ENCODE results near the gene CDON. TPM values are rescaled to one million over a fixed set of nuclear protein-coding genes. Genes with fewer than 3 reads are reported as not detected.

The CDON gene
- total RNA-seq, 2 experiments from 2014 or later, result 1.8 to 3.2 TPM

GRCh38 chr11:126080161-126080941 is 17.7 kb upstream of the CDON start:
- Mint-ChIP-seq H3K36me3 (ENCODE audit: low read depth) (no peaks in the 10 kb centered on the region), H3K9me3 (ENCODE audit: low read depth) (no peaks in the 10 kb centered on the region)
- CTCF ChIA-PET, result no interaction called here

GRCh38 chr11:126079621-126080124 is 17.0 kb upstream of the CDON start:
- intact Hi-C loops (cut with DNase I, micrococcal nuclease), result no loop called here
- CTCF ChIA-PET, result no interaction called here
- H3K36me3 Mint-ChIP-seq (ENCODE audit: low read depth), result no peaks in the 10 kb centered on the region
- DNase-seq, result no peak
- peaks cover 18% of the 10 kb centered on the region for H3K4me1 Mint-ChIP-seq
- no peaks in the 10 kb centered on the region for H3K9me3 Mint-ChIP-seq (ENCODE audit: low read depth)
- no peaks in the 10 kb centered on the region for H3K27me3 Mint-ChIP-seq
- ATAC-seq, result no peak
- H3K4me3 Mint-ChIP-seq, result no peak overlapping the region
- no peak overlapping the region for H3K27ac Mint-ChIP-seq
- POLR2A ChIA-PET, result no interaction called here

More at GRCh38 chr11:126080161-126080941, 17.7 kb upstream of the CDON start:
- no peak for ATAC-seq
- POLR2A ChIA-PET, result no interaction called here
- no peak for DNase-seq
- no peaks in the 10 kb centered on the region for H3K27me3 Mint-ChIP-seq
- intact Hi-C loops (cut with DNase I, micrococcal nuclease), result no loop called here
- no peak overlapping the region for H3K27ac Mint-ChIP-seq
- peaks cover 24% of the 10 kb centered on the region for H3K4me1 Mint-ChIP-seq
- no peak overlapping the region for H3K4me3 Mint-ChIP-seq

- Mint-ChIP-seq H3K4me3 (no peak overlapping the region), H3K27me3 (no peaks in the 10 kb centered on the region), H3K36me3 (ENCODE audit: low read depth) (no peaks in the 10 kb centered on the region), H3K27ac (no peak overlapping the region), H3K9me3 (ENCODE audit: low read depth) (no peaks in the 10 kb centered on the region), H3K4me1 (no peaks in the 10 kb centered on the region)
- ChIA-PET CTCF (interaction anchor here (0.6 kb wide), 1 partner anchor 8 kb away, joined by 4 read pairs; no protein-coding TSS in a partner anchor), POLR2A (no interaction called here)
- no peak for ATAC-seq
- DNase-seq, result no peak
- intact Hi-C loops (cut with DNase I, micrococcal nuclease), result no loop called here
Observed at GRCh38 chr11:126076641-126077040, 14.0 kb upstream of the CDON start.

GRCh38 chr11:126072801-126073594 is 10.3 kb upstream of the CDON start:
- ChIA-PET CTCF (no interaction called here), POLR2A (no interaction called here)
- Mint-ChIP-seq H3K27me3 (no peaks in the 10 kb centered on the region), H3K36me3 (ENCODE audit: low read depth) (no peaks in the 10 kb centered on the region), H3K27ac (no peak overlapping the region), H3K4me1 (no peaks in the 10 kb centered on the region), H3K9me3 (ENCODE audit: low read depth) (no peaks in the 10 kb centered on the region), H3K4me3 (no peak overlapping the region)
- intact Hi-C loops (cut with DNase I, micrococcal nuclease), result no loop called here
- no peak for DNase-seq
- ATAC-seq, result no peak

GRCh38 chr11:126072141-126072741 is 9.6 kb upstream of the CDON start:
- Mint-ChIP-seq H3K4me1 (no peaks in the 10 kb centered on the region), H3K36me3 (ENCODE audit: low read depth) (no peaks in the 10 kb centered on the region), H3K27me3 (no peaks in the 10 kb centered on the region), H3K27ac (no peak overlapping the region), H3K4me3 (no peak overlapping the region), H3K9me3 (ENCODE audit: low read depth) (no peaks in the 10 kb centered on the region)
- ChIA-PET POLR2A (no interaction called here), CTCF (no interaction called here)
- no peak for DNase-seq
- intact Hi-C loops (cut with DNase I, micrococcal nuclease), result no loop called here
- ATAC-seq, result no peak

- intact Hi-C loops (cut with DNase I, micrococcal nuclease), result loop anchor here (1.0 to 10.0 kb wide), 13 partner anchors 21 to 1109 kb away; partner anchors contain the start of genes FAM118B (in 2 of the 2), RPUSD4 (in 2 of the 2), CCDC15 (in 1 of the 2) and DCPS (in 1 of the 2)
- ATAC-seq (no peak), DNase-seq (no peak)
- Mint-ChIP-seq H3K27ac (no peak overlapping the region), H3K4me1 (peaks cover 5% of the 10 kb centered on the region), H3K4me3 (peak overlapping the region; percentile 74), H3K27me3 (peaks cover 9% of the 10 kb centered on the region), H3K36me3 (ENCODE audit: low read depth) (no peaks in the 10 kb centered on the region), H3K9me3 (ENCODE audit: low read depth) (no peaks in the 10 kb centered on the region)
- POLR2A ChIA-PET, result no interaction called here
- CTCF ChIA-PET, result no interaction called here
Observed at GRCh38 chr11:126063507-126063852, 814 bp upstream of the CDON start.

GRCh38 chr11:126061707-126062678 is 673 bp downstream of the CDON start:
- ChIA-PET CTCF (interaction anchor here (0.6 to 1.3 kb wide), 5 partner anchors 11 to 419 kb away, joined by 3 to 5 read pairs (median 3); no protein-coding TSS in a partner anchor), POLR2A (interaction anchor here (0.6 kb wide), 1 partner anchor 22 kb away, joined by 5 read pairs; no protein-coding TSS in a partner anchor)
- peak; percentile 50 for DNase-seq
- Mint-ChIP-seq H3K4me1 (peaks cover 5% of the 10 kb centered on the region), H3K27me3 (peaks cover 12% of the 10 kb centered on the region), H3K4me3 (peak overlapping the region; percentile 74), H3K9me3 (ENCODE audit: low read depth) (no peaks in the 10 kb centered on the region), H3K36me3 (ENCODE audit: low read depth) (no peaks in the 10 kb centered on the region), H3K27ac (peak overlapping the region; percentile 27)
- no peak for ATAC-seq
- intact Hi-C loops (cut with DNase I, micrococcal nuclease), result loop anchor here (1.0 to 10.0 kb wide), 7 partner anchors 175 to 1107 kb away; partner anchors contain the start of genes CCDC15 (in 1 of the 2), CHEK1 (in 1 of the 2), FOXRED1 (in 1 of the 2) and HYLS1 (in 1 of the 2)

GRCh38 chr11:126060757-126061171 is 1.9 kb downstream of the CDON start:
- intact Hi-C loops (cut with DNase I, micrococcal nuclease), result loop anchor here in 1 of 2 experiments (5.0 to 10.0 kb wide), 2 partner anchors 222 to 546 kb away; partner anchors contain the start of gene TIRAP
- Mint-ChIP-seq H3K9me3 (ENCODE audit: low read depth) (no peaks in the 10 kb centered on the region), H3K4me3 (no peak overlapping the region), H3K4me1 (peaks cover 5% of the 10 kb centered on the region), H3K27me3 (peaks cover 12% of the 10 kb centered on the region), H3K36me3 (ENCODE audit: low read depth) (no peaks in the 10 kb centered on the region), H3K27ac (no peak overlapping the region)
- POLR2A ChIA-PET, result no interaction called here
- no peak for DNase-seq
- no peak for ATAC-seq
- CTCF ChIA-PET, result interaction anchor here (0.6 kb wide), 2 partner anchors 79 to 83 kb away, joined by 3 read pairs; no protein-coding TSS in a partner anchor

GRCh38 chr11:126059238-126059781 is 3.4 kb downstream of the CDON start:
- ChIA-PET CTCF (no interaction called here), POLR2A (no interaction called here)
- ATAC-seq (no peak), DNase-seq (no peak)
- Mint-ChIP-seq H3K4me1 (peaks cover 5% of the 10 kb centered on the region), H3K9me3 (ENCODE audit: low read depth) (no peaks in the 10 kb centered on the region), H3K27ac (no peak overlapping the region), H3K27me3 (peaks cover 11% of the 10 kb centered on the region), H3K4me3 (no peak overlapping the region), H3K36me3 (ENCODE audit: low read depth) (no peaks in the 10 kb centered on the region)
- intact Hi-C loops (cut with DNase I, micrococcal nuclease), result no loop called here

GRCh38 chr11:126058105-126058874 is 4.4 kb downstream of the CDON start:
- H3K36me3 Mint-ChIP-seq (ENCODE audit: low read depth), result no peaks in the 10 kb centered on the region
- intact Hi-C loops (cut with DNase I, micrococcal nuclease), result no loop called here
- ATAC-seq (no peak), DNase-seq (no peak)
- ChIA-PET POLR2A (no interaction called here), CTCF (interaction anchor here (0.8 kb wide), 1 partner anchor 43 kb away, joined by 3 read pairs; no protein-coding TSS in a partner anchor)
- peaks cover 5% of the 10 kb centered on the region for H3K4me1 Mint-ChIP-seq
- H3K4me3 Mint-ChIP-seq, result no peak overlapping the region
- no peak overlapping the region for H3K27ac Mint-ChIP-seq
- no peaks in the 10 kb centered on the region for H3K9me3 Mint-ChIP-seq (ENCODE audit: low read depth)
- H3K27me3 Mint-ChIP-seq, result peaks cover 11% of the 10 kb centered on the region
